HG03558 (cell line): ENCODE data around the gene GPSM3.
"Not testable (repeated sequence)": the region's sequence is repeated elsewhere in the genome, so short reads cannot be mapped to it uniquely, and the experiment has no call there.

Source experiments
- ATAC-seq: cut with Tn5 transposase; IDR thresholded peaks from one replicate; pipeline ENCODE4 v1.9.1; 2021; ENCODE audit warnings: moderate number of reproducible peaks; ENCODE audit not compliant: unreplicated experiment; ENCODE audit errors: extremely low read depth

The GPSM3 gene

DNA sequence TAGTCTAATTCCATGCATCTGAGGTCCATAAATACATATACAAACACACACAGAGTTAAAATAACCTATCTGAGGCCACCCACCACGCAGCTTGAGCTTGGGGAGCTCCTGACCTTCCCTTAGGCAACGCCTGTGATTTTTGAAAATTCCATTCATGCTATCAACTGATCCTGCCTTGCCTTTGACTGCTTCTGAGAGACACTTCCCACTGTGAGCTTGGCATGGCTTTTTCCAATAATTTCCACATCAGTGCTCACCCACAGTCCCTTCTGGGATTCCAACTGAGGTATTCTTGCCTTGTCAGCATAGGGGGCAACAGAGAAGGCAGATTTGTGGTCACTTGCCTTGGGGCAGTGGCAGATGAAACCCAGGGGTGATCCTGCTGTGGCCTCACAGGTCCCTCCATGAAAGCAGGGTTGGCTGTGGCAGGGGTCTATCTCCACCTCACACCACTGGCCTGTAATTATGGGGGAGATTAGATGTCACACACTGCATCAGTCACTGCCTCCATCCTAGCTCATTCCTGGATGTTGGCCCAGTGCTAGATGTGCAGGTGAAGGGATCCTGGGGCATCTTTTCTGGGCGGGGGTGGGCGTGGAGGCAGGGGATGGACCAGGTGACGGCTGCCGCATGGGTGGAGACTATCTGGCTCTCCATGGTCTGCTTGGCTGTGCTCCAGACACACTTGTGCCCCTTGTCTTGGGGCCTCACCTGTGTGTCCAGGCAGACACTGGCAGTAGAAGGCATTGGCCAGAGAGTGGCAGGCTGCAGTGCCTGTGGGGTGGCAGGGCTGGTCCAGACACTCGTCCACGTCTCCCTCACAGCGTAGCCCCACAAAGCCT, 11.2 kb upstream of the GPSM3 start:
- ATAC-seq = no peak

DNA sequence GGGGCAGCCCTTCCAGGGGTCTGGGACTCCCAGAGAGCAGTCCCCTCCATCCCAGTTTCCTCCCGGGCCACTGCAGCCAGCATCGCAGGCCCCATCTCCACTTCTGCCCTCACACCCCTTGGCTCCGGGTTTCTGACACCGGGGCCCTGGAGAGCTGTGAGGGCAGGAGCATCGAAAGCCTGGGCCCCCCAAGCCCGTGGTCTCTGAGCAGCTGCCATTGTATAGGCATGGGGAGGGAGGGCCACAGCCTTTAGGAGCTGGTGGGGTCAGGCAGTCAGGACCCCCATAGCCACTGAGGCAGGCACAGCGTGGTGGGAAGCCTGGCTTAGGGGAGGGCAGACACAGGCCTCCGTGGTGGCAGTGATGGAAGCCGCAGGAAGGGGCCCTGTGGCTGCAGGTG, 9.7 kb upstream of the GPSM3 start:
- ATAC-seq = no peak

DNA sequence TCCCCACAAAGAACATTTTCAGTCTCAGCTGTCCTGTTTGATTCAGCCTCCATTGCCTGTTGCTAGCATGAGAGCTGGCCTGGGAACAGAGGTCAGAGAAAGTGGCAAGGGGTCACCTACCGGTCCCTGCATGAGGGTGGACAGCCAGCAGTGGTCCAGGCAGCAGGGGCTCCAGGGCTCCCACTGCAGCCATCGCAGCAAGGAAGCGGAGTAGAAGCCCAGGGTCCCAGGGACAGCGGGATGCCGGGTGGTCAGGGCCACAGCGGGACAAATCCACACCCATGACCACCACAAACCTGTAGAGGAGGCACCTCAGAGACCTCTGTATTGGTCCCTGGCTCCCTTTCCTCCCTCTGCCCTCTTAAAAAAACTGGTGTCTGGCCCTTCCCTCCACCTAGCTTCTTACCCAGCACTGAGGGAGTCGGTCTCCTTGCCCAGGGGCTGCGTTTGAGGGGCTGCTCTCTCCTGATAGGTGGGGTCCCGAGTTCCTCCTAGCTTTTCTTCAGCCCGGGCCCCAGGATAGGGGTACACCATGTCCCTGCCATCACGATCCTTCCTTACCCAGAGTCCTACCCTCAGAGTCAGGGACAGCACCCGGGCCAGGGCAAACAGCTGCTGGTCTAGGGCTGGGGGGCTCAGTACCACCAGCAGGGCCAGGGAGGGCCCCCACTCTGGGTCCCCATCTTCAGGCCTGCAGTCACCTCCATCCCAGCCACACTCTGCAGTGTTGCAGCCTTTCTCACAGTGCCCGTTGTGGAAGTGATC, 8.4 kb upstream of the GPSM3 start:
- ATAC-seq = no peak

DNA sequence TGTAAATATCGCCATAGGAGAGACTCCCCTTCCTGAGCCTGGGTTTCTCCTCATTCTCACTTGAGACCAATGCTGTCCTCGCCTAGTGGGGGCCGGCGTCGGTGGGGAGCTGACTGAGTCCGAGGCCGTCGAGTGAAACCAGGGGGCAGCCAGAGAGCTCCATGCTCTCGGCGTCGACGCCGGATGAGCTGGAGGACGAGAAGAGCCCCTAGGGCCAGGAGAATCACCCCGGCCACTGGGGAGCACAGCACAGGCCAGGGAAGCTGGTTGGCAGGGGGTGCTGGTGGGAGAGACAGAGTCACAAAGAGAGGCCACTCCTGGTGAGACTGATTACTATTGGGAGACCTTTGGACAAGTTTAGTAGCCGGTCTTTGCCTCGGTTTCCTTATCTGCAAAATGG, 6.4 kb upstream of the GPSM3 start:
- ATAC-seq = no peak

DNA sequence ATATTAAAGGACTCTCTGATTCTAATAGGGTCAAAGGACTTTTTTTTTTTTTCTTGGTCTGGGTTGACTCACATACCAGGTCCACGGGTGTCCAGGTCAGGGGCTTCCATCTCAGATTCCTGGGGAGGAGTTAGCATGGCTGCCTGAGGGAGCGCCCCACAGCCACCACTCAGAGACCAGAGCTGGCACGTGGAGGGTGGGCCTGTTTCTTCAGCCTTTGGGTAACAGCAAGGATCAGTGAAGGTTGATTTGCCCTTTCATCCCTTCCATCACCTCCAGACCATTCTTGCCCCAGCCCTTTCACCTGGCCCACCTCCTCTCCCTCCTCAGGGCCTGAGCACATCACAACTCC, 5.9 kb upstream of the GPSM3 start:
- ATAC-seq = no peak

DNA sequence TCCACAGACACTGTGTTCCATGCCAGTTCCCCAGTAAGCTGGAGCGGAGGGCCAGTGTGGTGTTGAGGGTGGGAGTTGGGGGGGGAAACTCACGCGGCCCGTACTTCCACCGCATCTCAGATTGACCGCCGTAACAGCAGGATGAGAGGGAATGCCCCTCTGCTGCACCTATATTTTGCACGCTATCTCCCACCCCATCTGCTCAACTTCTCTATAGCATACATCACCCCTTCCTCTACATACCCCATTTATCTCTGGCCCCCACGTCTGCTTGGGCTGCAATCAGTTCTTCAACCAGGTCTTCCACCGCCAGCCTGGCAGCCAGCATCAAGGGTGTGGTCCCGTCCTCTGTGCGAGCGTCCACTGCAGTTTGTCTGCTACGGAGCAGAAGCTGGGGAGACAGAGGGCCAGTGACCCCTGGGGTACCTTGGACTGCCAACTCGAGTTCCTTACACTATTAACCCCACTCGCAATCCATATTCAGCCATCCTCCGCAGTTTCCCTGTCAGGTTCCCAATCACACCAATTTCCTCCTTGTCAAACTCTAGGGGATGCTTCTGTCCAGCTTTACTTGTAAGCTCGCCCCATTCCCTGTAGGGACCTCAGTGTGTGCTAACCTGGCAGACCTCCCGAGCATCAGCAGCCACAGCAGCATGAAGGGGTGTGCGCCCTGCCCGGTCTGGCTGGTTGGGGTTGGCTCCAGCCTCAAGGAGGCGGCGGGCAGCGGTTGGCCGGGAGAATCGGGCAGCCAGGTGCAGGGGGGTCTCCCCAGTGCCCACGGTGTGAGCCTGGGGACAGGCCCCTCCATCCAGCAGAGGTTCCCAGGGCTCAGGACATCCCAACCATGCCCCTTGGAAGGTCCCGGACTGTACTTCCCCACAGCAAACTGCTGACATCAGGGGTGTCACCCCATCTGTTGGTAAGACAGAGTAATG, 4.5 kb upstream of the GPSM3 start:
- ATAC-seq = no peak

DNA sequence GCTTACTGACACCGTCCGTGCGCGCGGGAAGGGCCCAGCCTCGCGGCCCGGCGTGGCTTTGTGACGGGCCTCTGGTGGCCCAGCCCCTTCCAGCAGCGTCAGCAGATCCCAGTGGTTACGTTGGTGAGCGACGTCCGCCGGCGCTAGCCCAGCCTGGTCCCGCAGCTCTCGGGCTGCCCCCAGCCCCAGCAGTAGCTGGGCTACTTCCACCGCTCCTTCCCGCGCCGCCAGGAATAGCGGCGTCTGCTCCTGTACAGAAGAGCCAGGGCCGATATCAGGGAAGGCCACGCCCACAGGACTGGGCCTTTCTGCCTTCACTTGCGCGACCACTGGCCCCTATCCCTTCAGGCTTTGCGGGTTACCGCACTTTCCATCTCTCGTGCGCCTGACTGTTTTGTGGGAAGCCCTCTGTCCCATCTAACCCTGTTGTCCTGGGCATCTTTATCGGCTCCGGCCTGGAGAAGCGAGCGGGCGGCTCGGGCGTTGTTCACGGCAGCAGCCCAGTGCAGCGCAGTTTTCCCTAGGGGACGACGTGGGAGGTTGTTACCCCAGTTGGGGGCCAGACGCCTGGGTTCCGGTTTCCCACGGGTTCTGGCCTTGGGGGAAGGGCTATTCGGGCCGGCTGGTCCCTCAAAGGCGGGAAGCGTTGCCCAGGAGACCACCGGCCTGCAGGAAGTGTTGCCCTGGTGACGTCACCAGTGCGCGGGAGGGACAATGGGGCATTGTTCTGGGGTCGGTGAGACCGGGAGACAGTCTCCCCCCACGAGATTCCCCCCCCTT, 3.6 kb upstream of the GPSM3 start:
- peak; percentile 60 for ATAC-seq

DNA sequence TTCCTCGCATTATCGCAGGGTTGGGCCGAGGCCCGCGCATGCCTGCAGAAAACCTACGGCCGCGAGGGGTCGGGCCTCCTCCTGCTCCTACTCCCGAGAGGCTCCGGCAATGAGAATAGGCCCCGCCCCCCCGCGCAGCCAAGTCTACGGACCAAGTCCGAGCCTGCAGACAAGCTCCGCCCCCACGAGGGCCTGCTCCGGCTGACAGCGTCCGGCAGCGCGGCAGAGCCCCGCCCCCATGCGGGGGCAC, 3.1 kb upstream of the GPSM3 start:
- ATAC-seq = no peak

DNA sequence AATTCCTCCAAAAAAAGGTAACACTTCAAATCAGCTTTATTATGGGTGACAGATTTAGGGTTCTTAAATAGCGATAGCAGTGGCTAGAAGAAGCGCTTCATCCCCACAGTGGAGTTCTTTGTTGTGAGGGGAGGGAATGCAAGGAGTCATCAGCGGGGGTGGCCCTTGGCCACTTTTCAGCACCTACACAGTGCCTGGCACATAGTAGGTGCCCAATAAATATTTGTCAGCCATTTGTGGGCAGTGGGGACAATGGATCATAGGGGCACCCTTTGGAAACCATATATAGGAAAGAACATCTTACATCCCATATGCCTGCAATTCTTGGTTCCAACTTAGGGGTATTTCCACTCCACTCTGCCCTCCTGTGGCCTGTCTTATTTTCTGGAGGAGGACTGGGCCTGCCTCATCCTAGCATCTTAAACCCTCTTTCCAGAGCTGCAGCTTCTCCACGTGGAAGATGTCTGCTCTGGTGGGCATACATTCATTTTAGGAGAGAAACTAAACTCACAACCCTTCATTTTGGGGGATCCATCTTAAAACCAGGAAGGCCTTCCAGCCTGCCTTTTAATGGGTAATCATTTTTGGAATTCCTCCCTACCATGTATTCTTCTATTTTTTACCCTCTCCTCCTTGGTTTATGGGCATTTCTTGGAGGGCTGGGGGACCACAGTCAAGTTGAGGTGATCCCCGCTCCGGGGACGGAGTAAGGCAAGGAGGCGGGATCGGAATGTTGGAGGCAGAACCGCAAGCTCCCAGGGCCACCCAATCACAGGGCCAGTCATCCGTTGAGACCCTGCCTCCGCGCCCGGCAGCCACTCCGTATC, 2.6 kb upstream of the GPSM3 start:
- ATAC-seq = peak; percentile 54

DNA sequence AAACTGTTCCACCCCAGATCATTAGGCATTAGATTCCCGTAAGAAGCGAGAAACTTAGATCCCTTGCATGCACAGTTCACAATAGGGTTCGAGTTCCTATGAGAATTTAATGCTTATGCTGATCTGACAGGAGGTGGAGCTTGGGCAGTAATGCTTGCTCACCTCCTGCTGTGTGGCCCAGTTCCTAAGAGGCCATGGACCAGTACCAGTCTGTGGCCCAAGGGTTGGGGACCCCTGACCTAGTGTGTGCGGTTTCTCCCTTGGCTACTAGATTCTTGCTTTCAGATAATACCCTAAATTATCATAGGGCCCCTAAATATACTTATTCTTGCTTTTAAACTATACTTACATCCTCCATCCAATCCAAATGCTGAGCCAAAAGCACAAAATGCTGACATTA, 1.9 kb upstream of the GPSM3 start:
- no peak for ATAC-seq

DNA sequence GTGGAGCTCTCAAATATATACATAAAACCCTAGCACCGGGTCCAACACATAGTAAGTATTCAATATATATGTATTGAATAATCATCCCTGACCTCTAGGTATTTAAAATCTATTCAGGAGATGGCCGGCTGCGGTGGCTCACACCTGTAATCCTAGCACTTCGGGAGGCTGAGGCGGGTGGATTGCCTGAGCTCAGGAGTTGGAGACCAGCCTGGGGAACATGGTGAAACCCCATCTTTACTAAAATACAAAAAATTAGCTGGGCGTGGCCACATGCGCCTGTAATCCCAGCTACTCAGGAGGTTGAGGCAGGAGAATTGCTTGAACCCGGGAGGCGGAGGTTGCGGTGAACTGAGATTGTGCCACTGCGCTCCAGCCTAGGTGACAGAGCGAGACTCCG, 653 bp upstream of the GPSM3 start:
- ATAC-seq = not testable (repeated sequence)

DNA sequence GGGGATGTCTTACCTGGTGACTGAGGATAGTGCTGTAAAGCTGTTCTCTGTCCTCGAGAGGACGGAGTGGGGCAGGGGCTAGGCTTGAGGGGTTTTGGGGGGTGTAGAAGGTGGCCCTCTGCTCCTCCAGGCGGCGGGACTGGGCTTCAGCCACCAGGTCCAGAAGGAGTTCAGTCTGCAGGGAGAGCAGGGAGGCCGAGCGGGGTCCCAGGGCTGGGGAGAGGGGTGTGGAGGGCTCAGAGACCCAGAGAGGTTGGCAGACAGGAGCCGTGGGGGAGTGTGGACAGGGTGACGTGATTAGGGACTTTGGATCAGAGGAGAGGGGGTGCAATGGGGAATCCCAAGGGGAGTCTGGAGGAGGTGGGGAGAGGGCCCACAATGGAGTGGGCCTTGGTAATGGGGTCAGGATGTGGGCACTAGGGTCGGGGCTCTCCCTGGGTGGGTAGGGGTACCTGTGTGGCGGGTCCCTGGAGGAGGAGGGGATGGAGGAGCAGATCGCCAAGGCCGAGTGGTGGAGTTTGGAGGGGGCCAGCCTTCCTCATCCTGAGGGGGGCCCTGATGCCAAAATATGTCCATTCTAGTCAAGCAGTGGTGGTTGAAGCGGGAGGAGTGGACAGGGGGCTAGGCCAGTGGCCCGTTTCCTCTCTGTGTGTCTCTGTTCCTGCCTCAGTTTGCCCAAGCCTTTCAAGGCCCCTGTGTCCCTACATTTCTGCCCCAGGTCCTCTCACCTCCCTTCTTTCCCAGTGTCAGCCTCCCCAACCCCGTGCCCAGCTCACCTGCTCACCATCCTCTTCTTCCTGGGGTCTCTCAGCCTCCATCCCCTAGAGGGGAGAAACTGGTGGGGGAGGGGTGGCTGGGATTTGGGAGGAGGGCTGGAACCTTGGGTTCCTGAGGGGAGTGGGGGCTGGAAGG, 491 bp downstream of the GPSM3 start:
- no peak for ATAC-seq

DNA sequence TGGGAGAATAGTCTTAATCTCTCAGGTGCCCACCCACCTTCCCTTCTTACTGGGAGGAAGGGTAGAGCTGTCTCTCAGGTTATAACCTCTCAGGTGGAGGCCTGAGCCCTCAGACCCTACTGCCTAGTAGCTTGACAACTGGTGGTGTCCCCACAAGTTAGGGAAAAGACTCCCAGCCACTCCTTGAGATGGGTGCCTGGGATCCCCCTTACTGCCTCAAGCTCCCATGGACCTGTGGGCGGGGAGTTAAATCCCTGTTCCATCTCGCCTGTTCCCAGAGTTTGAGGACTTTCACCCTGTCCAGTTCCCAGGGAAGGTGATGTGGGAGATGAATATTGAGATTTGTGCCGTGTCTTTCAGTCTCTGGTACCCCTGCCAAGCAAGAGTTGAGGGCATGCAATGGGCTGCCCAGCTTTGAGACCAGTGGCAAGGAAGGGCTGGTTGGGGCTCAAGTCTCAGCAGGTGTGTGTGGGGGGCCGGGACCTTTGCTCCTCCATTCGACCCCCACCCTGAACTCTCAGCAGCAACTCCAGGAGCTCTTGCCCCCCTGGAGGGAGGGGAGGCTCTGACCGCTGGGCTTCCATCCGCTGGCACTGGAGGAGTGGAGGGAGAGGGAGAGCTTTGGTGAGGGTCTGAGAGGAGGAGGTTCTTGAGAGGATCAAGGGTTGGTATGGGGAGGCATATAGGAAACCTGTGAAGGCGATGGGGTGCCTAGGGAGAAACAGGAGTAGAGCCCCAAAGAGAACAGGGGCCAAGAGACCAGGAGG, 1.3 kb downstream of the GPSM3 start:
- no peak for ATAC-seq

DNA sequence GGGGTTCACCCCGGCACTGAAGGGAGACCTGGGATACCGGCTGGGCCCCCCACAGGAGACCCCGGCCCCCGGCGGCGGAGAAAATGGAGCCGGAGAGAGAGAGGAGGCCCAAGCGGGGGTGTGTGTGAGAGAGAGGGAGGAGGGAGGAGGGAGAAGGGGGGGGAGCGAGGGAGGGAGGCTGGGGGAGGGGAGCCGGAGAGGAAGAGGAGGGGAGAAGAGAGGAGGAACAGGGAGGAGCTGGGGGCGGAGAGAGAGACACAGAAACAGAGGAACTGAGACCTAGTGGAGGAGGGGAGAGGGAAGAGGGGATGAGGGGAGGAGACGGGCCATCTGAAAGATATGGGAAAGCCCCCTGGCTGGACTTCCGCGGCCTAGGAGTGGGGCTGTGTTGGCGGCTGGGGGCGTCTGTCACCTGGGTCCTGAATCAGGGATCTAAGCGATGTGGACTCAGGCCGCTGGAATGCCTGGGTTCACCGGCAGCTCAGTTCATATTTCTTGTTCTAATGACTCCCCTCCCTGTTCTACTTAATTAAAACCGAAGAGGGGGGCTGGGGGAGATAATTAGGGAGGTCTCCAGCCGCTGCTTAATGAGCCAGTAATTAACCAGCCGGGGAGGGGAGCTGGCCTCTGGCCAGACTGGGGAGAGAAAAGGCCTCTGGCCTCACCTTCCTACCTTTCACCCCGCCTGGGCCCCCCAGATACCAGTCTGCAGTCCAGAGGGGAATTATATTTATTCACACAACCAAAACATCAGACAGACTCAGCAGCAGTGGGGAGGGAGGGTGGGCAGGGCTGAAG, 2.2 kb downstream of the GPSM3 start, which contains the start of gene PBX2:
Gene PBX2, minus strand, starts transcription at position 149 of the 798 bp plus-strand sequence. CDS start 287 bp downstream, outside the sequence.
- ATAC-seq = no peak

DNA sequence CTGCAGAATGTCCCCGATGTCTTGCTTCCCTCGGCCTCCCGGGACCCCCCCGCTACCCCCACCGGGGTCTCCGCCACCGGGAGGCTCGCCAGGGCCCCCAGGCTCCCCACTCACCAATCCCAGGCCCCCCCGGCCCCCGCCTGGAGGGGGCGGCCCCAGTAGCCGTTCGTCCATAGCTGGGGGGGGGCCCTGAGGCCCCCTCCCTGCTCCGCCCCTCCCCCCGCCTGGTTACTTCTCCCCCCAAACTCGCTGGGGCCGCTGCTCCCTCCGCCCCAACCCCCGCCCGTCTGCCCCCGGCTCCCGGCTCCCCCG, 2.7 kb downstream of the GPSM3 start:
- ATAC-seq = no peak

DNA sequence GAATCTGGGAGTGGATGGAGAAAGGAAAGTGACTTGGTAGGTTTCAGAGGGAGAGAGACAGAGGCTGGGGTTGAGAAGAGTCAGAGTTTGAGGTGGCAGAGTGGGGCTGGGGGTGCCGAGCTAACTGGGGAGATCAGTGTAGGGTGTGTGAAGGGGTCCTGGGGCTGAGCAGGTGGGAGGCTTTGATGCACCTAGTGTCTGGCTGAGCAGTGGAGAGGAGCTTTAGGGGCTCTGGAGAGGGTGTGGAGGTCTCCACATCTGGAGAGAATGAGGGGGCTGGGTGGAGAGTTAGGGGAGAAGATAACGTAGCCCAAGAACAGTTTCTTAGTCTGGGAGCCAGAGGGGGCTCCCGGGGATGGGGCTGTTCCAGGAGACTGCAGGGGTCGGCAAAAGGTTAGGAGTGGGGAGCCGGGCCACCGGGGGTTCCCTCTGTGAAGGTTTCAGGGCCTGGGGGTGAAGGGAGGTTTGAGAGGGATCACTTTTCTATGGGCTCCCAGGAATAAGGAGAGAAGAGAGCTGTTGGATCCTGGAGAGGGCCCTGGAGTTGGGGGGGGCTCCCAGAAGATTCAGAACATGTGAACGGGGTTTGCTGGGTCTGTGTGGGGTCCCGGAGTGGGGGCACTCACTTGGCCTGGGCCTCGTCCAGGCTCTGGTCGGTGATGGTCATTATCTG, 3.2 kb downstream of the GPSM3 start:
- ATAC-seq = no peak
